NCI-H2227 (cell line): ENCODE measurements around the gene DUSP1.

Source experiments
- DNase-seq: peaks from one replicate; lab custom pipeline; 2025; ENCODE audit not compliant: unreplicated experiment; lab: John Stamatoyannopoulos, UW

DUSP1 gene

GRCh38 chr5:172745838-172746237, 25.2 kb downstream of the DUSP1 start:
- DNase-seq: no peak

DNA sequence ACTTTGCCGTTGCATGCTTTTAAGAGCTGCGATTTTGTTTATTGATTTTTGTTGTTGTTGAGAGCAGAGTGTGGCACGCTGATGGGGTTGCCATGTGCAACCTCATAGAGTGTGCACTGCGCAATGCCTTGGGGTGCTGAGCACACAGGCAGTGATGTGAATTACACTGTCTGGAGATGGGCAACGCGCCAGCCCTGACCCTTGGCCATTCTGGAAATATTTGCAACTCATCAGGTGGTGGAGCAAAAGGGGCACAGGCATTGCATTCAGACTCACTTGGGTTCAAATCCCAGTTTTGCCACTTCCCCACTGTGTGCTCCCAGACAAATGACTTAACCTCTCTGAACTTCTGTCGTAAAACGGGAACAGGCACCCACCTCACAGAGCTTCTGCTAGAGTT, 25.6 kb downstream of the DUSP1 start:
- DNase-seq: no peak

- no peak for DNase-seq
These were observed 26.6 kb downstream of the DUSP1 start for GRCh38 chr5:172744123-172745104.

GRCh38 chr5:172743112-172743959, 27.7 kb downstream of the DUSP1 start:
- DNase-seq: no peak

DNA sequence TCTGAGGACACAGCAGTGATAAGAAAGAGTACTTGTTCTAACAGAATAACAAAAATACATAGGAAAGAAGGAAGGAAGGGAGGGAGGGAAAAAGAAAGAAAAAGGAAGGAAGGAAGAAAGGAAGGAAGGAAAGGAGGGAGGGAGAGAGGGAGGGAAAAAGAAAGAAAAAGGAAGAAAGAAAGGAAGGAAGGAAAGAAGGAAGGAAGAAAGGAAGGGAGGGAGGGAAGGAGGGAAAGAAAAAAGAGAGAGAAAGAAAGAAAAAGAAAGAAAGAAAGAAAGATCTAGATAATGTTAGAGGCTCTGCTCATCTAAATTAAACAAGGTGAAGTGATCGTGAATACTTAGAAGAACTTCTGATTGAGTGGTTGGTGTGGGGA, 29.8 kb downstream of the DUSP1 start:
- DNase-seq: no peak

- DNase-seq: no peak
These were observed 30.4 kb downstream of the DUSP1 start for GRCh38 chr5:172740428-172741205.

- no peak for DNase-seq
These were observed 31.6 kb downstream of the DUSP1 start for GRCh38 chr5:172739375-172739774.

GRCh38 chr5:172736508-172737135, 34.4 kb downstream of the DUSP1 start:
- DNase-seq: no peak

GRCh38 chr5:172735141-172735831, 35.7 kb downstream of the DUSP1 start:
- DNase-seq: no peak

- no peak for DNase-seq
These were observed 37.0 kb downstream of the DUSP1 start for GRCh38 chr5:172733974-172734346.

- no peak for DNase-seq
These were observed 37.6 kb downstream of the DUSP1 start for GRCh38 chr5:172733131-172733973.

DNA sequence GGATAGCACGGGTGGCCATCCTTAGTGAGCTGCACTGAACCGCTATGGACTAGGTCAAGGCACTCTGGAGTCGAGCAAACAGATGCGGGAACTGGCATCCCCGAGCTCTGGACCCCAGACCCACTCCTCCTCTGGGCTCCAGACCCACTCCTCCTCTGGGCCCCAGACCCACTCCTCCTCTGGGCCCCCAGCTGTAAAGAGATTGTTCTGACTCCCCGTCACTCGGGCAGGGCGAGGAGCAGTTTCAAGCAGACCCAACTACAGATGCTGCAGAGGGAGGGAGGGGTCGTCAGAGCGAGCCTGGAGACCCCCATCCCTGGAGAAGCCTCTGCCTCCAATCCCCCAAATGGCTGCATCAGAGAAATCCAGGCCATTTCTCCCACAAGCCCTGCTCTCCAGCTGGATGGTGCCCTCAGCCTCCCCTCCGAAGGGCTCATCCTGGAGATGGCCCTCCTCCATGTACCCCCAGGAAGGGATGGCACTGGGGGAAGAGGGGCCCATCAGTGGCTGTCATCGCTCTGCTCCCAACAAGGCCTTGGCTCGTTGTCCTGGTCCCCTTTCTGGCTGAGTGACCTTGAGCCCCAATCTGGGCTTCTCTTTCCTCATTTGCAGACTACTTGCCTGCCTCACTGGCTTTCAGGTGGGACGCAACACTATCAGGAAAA, 38.7 kb downstream of the DUSP1 start:
- no peak for DNase-seq

DNA sequence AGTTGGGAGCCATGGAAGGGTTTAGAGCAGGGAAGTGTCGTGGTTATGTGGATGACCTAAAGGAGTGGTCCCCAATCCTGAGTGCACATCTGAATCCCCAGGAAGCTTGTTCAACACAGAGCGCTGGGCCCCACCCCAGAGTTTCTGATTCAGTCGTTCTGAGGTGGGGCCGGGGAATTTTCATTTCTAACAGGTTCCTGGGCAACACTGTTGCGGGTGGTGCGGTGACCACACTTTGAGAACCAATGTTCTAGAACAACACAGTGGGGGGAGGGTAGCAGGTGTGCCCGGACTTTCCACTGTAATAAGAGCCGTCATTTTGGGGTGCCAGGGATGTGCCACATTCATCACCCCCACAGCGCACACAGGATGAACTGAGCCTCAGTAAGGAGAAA, 39.3 kb downstream of the DUSP1 start:
- DNase-seq: no peak

GRCh38 chr5:172730981-172731679, 39.9 kb downstream of the DUSP1 start:
- no peak for DNase-seq

DNA sequence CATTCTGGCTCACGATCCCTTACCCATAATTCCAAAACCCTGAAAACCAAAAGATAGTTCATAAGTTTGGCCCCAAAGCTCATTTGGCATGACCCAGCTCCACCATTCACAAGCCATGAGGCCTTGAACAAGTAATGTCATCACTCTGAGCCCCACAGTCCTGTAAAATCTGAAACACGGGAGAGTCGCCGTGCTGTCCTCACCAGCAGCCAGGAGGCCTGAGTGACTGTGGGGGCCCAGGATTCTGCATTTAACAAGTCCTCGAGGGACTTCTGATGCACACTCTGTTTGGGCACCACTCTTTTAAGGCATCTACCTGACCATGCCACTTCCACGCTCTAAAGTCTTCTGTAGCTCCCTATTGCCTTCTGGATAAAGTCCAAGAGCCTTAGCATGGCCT, 40.8 kb downstream of the DUSP1 start:
- DNase-seq: no peak

DNA sequence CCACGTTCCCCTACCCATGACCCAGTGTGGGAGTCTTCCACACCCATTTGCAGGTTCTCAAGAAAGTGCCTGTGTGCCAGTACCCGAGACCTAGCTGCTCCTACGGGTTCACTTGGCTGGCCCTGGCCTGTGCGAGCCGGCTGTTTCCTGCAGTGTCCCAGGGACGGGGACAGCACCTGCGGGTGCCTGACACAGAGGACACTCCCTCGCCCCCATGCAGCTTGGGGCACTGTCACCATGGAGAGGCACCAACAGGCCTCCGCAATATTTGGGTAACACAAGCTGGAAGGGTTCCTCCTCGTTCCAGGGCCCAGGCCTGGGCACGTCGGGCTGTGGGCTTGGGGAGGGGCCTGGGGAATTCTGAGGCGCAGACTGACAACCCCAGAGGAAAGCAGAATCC, 41.4 kb downstream of the DUSP1 start:
- no peak for DNase-seq

DNA sequence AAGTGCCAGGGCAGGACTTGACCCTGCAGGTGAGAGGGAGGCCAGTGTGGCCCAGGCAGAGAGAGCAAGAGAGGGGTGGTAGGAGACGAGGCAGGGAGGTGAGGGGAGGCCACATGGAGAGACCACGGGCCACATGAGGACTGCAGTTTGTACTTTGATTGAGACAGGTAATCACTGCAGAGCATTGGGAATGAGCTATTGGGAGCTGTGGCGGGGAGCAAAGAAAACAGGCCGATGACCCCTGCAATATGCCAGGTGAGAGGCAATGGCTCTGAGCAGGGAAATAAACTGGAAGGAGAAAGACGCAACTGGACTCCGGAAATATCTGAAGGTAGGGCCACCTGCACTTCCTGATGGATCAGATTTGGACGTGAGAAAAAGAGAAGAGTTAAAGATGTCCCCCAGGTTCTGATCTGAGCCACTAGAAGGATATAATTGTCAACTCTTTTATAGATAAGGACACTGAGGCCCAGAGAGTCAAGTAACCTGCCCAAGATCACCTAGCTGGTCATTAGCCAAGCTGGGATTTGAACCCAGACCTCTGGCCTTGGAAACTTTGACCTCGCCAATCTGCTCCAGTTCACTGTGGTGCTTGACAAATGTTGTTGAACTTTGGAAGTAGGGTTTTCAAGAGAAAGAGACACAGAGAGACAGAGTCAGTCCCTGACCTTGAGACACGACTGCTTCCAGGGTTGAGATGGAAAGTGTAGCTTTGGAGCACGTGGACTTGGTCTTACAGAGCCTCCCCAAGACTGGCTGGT, 42.3 kb downstream of the DUSP1 start:
- DNase-seq: no peak
